ENCODE results near the gene ERI3. TPM values are rescaled to one million over a fixed set of nuclear protein-coding genes. Genes with fewer than 3 reads are reported as not detected.

ERI3 gene
- total RNA-seq, 1 experiment from 2014 or later = 83.3 TPM

DNA sequence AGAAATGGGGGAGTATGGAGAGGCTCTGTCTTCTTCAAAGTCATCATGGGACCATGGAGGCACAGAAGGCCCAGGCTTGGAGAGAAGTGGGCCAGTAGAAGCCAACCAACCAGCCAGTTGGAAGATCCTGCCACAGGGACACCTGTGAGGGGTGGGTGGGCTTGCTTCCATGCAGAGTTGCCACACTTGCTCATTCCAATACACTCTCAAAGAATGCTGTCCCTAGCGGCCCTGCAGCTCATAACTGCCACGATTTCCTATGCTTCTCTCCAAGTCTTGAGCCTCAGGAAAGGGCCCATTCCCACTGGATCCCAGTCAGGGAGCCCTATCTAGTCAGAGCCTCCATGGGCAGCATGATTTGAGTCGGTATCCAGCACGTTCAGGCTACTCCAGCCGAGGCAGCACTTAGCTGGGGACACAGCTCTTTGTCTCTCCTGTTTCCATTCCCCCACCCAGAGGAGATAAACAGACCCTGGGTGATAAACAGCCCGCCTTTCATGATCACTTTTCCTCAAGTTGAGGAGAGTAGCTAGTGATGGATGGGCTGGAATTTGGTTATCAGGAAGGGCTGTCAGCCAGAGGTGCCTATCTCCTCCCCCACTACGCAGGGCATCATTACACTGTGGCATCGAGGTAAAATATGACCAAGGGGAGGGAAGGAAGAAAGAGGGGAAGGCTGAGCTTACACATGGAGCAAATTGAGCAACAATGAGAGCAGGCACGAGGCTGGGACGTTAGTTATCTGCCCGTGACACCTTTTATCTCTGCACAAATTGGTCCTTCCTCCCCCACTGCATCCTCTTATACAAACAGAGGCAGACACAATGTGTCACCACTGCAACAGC lies 64.6 kb downstream of the ERI3 start:
- Histone ChIP-seq H3K36me3 (ENCODE audit: control insufficient read depth, insufficient read depth, low read length) (no peaks in the 10 kb centered on the region; the same call in 1 of the 2 replicates), H3K27me3 (ENCODE audit: control insufficient read depth, insufficient read depth, low read length) (no peaks in the 10 kb centered on the region), H3K27ac (ENCODE audit: low read length) (no peak overlapping the region), H3K4me1 (ENCODE audit: control insufficient read depth, insufficient read depth, low read length) (no peaks in the 10 kb centered on the region), H3K9me3 (ENCODE audit: control insufficient read depth, insufficient read depth, low read depth, low read length) (no peaks in the 10 kb centered on the region), H3K4me3 (ENCODE audit: low read depth in 2 of 2, low read length in 2 of 2) (no peak overlapping the region)
- TF ChIP-seq, protein P1, sequence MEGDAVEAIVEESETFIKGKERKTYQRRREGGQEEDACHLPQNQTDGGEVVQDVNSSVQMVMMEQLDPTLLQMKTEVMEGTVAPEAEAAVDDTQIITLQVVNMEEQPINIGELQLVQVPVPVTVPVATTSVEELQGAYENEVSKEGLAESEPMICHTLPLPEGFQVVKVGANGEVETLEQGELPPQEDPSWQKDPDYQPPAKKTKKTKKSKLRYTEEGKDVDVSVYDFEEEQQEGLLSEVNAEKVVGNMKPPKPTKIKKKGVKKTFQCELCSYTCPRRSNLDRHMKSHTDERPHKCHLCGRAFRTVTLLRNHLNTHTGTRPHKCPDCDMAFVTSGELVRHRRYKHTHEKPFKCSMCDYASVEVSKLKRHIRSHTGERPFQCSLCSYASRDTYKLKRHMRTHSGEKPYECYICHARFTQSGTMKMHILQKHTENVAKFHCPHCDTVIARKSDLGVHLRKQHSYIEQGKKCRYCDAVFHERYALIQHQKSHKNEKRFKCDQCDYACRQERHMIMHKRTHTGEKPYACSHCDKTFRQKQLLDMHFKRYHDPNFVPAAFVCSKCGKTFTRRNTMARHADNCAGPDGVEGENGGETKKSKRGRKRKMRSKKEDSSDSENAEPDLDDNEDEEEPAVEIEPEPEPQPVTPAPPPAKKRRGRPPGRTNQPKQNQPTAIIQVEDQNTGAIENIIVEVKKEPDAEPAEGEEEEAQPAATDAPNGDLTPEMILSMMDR (IDR thresholded peaks at IDR 0.05) = no peak
- TF ChIP-seq, protein P2, sequence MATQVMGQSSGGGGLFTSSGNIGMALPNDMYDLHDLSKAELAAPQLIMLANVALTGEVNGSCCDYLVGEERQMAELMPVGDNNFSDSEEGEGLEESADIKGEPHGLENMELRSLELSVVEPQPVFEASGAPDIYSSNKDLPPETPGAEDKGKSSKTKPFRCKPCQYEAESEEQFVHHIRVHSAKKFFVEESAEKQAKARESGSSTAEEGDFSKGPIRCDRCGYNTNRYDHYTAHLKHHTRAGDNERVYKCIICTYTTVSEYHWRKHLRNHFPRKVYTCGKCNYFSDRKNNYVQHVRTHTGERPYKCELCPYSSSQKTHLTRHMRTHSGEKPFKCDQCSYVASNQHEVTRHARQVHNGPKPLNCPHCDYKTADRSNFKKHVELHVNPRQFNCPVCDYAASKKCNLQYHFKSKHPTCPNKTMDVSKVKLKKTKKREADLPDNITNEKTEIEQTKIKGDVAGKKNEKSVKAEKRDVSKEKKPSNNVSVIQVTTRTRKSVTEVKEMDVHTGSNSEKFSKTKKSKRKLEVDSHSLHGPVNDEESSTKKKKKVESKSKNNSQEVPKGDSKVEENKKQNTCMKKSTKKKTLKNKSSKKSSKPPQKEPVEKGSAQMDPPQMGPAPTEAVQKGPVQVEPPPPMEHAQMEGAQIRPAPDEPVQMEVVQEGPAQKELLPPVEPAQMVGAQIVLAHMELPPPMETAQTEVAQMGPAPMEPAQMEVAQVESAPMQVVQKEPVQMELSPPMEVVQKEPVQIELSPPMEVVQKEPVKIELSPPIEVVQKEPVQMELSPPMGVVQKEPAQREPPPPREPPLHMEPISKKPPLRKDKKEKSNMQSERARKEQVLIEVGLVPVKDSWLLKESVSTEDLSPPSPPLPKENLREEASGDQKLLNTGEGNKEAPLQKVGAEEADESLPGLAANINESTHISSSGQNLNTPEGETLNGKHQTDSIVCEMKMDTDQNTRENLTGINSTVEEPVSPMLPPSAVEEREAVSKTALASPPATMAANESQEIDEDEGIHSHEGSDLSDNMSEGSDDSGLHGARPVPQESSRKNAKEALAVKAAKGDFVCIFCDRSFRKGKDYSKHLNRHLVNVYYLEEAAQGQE (IDR thresholded peaks at IDR 0.05; ENCODE audit: insufficient read depth in 1 of 2, low read depth in 2 of 2, low read length in 1 of 2) = no peak
- TF ChIP-seq TCF7L2 (IDR thresholded peaks at IDR 0.05; ENCODE audit: low read depth, low read length) = no peak
- intact Hi-C loops (cut with micrococcal nuclease; ENCODE audit: unreplicated experiment) = no loop called here
- BruUV-seq (replicated peaks) = no TSS peak
- ATAC-seq (no peak), DNase-seq (ENCODE audit: low read depth, low spot score) (no peak)
- POLR2A ChIA-PET = no interaction called here
- in situ Hi-C loops (cut with HindIII; ENCODE audit: low pct_unique_long_range_greater_than_20kb, low sequenced_read_pairs) = no loop called here
- CTCF ChIA-PET = no interaction called here

DNA sequence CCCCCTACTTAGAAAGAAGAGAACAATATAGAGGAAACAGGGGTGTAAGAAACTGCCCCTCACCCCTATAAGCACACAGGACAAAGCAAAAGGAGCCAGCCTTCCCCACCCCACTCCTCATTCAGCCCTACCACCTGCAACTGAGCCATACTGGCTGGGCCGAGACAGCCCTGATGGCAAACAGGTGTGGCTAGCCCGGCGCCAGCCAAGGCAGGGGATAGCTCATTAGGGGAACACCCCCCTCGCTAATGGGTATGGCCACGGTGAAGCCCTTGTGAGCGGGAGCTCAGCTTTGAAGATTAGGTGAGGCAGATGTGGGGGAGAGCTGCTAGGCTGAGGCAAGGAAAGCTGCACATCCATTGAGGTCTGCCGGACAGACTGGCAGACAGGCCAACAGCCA lies 65.5 kb downstream of the ERI3 start:
- DNase-seq (ENCODE audit: low read depth, low spot score) = no peak
- ATAC-seq = no peak
- TF ChIP-seq, protein P1 (IDR thresholded peaks at IDR 0.05) = no peak
- no peak for TF ChIP-seq POLR2AphosphoS5 (IDR thresholded peaks at IDR 0.05; ENCODE audit: low read depth, low read length)
- no peak for TF ChIP-seq SIN3A (IDR thresholded peaks at IDR 0.05; ENCODE audit: borderline replicate concordance, insufficient read depth, low read depth, low read length)
- TF ChIP-seq TCF7L2 (IDR thresholded peaks at IDR 0.05; ENCODE audit: low read depth, low read length) = no peak
- TF ChIP-seq, protein P2 (IDR thresholded peaks at IDR 0.05; ENCODE audit: insufficient read depth in 1 of 2, low read depth in 2 of 2, low read length in 1 of 2) = no peak
- H3K4me3 ChIP-seq (ENCODE audit: low read depth in 2 of 2, low read length in 2 of 2) = no peak overlapping the region
- no TSS peak for BruUV-seq (replicated peaks)
- H3K27me3 ChIP-seq (ENCODE audit: control insufficient read depth, insufficient read depth, low read length) = no peaks in the 10 kb centered on the region
- intact Hi-C loops (cut with micrococcal nuclease; ENCODE audit: unreplicated experiment) (no loop called here), in situ Hi-C loops (cut with HindIII; ENCODE audit: low pct_unique_long_range_greater_than_20kb, low sequenced_read_pairs) (no loop called here)
- H3K4me1 ChIP-seq (ENCODE audit: control insufficient read depth, insufficient read depth, low read length) = no peaks in the 10 kb centered on the region
- H3K27ac ChIP-seq (ENCODE audit: low read length) = no peak overlapping the region
- no peaks in the 10 kb centered on the region; the same call in 1 of the 2 replicates for H3K36me3 ChIP-seq (ENCODE audit: control insufficient read depth, insufficient read depth, low read length)
- CTCF ChIA-PET = no interaction called here
- H3K9me3 ChIP-seq (ENCODE audit: control insufficient read depth, insufficient read depth, low read depth, low read length) = no peaks in the 10 kb centered on the region
- POLR2A ChIA-PET = no interaction called here
